ENCODE measurements around the gene MTM1.

MTM1 gene

GRCh38 chrX:150683112-150683511 lies 114.7 kb downstream of the MTM1 start:
- DNase-seq: no peak

DNA sequence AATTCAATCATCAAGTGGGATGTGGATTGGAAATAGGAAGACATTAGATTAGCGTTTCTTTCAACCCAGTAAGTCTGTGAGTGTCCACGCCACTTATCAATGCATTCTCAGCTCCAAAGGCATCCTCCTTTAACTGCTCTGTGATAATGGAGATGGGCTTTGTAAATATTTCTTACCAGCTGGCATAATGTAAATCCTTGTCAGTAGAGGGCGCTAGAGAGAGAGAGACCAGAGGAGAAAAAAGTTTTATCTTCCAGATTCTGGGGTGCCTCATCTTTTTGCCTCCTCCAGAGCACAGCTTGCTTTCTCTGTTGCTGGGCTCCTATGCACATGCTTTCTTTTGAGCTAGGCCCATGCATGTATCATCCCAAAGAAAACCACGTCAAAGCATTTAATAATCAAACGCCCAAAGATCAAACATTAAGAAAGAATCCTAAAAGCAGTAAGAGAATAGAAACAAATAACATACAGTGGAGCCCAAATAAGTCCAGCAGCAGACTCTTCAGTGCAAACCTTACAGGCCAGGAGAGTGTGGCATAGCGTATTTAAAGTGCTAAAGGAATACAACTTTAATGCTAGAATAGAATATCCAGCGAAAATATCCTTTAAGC lies 115.2 kb downstream of the MTM1 start:
- peak; percentile 73 for DNase-seq

DNA sequence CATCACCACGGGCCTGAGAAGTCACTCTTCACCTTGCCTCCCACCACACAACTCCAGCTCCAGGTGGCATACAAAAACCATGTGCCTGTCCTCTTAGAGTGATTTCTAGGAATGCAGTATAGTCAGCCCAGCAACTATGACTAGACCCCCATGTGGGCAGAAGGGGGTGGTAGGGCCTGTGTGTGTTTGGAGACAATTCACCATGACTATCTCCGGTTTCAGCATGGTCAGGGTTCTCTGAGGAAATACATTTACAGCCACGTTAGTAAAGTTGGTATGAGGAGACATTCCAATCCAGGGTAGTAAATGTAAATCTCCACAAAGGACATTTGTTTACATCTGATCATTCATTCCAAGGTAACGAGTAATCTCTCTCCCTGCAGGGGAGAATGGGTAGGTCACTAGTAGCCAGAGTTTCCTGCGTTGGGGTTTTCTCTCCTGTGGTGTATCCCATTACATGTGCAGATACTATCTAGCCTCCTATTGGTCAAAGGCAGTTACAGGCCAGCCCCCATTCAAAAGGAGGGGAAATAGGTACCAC lies 120.6 kb downstream of the MTM1 start:
- DNase-seq: no peak

GRCh38 chrX:150690126-150690525 lies 121.7 kb downstream of the MTM1 start:
- DNase-seq: peak; percentile 16

- peak; percentile 10 for DNase-seq
Observed at GRCh38 chrX:150692296-150692695, 123.9 kb downstream of the MTM1 start.

DNA sequence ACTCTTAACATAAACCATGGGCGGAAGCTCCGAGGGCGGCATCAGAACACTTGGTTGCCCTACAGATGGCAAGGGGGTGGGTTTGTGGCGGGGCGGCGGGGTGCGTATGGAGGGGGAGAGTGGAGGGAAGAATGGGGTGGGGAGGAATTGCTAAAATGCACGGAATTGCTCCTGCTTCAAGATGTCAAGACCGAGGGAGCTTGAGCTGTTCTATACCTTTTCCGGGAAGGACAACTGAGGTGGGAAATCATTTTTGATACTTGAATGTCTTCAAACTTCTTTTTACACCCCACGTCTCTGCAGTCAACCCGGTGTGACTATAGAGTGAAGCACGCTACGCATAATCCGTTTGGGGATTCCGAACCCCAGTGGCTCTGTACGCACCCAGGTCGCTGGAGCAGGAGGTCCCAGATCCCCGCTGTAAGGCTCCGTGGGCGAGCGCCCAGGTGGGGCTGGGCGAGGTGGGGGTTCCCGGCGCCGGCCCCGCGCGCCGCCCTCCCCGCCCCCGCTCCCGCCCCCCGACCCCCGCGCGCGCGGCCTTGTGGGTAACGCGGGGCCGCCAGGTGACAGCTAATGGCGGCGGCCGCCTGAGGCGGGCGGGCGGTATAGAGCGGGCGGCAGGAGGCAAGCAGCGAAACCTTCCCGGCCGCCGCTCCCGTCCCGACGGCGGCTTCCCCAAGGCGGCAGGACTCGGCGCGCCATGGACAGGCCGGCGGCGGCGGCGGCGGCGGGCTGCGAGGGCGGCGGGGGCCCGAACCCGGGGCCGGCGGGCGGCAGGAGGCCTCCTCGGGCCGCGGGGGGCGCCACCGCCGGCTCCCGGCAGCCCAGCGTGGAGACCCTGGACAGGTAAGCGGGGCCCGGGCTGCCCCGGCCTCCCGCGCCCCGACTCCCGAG lies 124.7 kb downstream of the MTM1 start, which contains the start of gene MTMR1:
TSS of gene MTMR1 (plus strand) at position 566 of the 894 bp plus-strand sequence. CDS start at position 701, 135 bp downstream.
- DNase-seq: peak; percentile 51

DNA sequence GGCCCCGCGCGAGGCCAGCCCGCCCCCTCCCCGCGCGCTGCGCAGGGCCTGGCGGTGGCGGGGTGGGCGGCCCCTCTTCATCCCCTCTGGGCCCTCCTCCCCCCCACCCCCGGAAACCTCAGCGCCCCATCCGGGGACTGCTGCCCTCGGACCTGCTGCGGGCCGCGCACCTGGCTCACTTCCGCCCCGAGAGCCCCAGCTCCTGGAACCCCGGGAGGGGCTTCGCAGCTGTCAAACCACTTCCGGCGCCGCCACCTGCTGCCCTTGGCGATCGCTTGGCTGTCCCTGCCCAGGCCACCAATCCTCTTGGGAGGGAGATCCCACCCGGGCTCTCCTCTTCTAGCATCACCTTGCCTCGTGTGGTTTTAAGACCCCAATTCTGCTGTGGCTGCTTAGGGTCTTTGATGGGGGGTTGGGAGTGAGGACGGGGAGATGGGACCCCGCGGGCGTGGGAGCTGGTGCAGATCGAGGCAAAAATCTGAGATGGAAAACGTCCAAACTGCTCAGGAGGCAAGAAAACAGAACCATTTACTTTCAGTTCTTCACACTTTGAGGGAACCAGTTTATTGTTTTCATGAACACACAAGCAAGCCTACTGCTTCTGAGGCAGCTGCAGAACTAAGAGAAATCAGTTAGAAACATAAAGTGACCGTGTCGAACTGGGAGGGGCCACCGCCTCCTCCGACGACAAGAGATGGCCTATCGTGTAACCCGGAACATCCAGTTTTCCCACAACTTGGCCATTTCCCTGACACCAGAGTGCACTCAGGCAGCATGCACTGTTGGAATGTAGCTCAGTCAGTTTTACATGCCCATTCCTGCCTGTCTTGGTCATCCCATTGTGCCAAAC lies 125.5 kb downstream of the MTM1 start:
- DNase-seq: peak; percentile 81

DNA sequence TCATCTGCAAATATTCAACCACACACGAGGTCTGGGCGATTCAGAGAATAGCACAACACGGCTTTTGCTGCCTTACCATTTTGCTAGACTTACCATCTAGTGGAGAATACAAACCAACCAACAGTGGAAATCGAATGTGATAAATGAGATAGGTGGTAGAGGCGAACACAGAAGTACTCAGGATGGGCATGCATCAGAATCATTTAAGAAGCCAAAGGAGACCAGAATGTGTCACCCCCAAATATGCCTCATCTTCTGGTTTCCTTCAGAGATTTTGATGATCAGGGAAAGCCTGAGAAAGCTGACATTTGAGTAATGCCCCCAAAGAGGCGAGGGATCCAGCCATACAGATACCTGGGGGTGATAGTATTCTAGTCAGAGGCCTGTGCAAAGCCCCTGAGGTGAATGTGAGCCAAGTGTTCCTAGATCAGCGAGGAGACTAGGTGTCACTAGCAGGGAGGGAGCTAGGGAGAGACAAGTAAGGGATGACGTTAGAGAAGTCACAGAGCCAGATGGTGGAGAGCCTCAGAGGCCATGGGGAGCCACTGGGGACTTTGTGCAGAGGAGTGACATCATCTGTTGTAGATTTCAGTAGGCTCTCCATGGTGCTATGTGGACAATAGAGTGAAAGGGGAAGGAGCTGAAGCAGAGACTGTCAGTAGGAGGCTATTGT lies 126.5 kb downstream of the MTM1 start:
- DNase-seq: peak; percentile 38

- peak; percentile 28 for DNase-seq
Observed at GRCh38 chrX:150696331-150696730, 127.9 kb downstream of the MTM1 start.

DNA sequence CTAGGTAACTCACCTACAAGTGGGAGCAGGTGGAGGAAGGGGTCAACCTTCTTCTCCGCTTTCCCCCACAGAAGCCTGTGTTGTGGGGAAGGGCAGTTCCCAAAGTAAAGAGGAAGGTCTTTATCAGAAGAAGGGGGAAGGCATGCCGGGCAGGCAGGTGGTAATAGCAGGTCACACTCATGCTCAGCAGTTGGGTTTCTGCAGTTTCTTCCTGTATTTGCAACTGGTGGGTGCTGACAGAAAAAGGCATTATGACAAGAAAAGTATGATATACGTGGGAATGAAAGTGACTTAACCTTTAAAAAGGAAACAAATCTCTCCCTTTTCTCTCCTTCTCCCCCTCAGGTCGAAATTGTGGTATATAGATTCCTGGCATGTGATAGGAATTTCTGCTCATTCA lies 128.4 kb downstream of the MTM1 start:
- no peak for DNase-seq

GRCh38 chrX:150697641-150698040 lies 129.2 kb downstream of the MTM1 start:
- no peak for DNase-seq

- DNase-seq: no peak
Observed at GRCh38 chrX:150698981-150699380, 130.6 kb downstream of the MTM1 start.

DNA sequence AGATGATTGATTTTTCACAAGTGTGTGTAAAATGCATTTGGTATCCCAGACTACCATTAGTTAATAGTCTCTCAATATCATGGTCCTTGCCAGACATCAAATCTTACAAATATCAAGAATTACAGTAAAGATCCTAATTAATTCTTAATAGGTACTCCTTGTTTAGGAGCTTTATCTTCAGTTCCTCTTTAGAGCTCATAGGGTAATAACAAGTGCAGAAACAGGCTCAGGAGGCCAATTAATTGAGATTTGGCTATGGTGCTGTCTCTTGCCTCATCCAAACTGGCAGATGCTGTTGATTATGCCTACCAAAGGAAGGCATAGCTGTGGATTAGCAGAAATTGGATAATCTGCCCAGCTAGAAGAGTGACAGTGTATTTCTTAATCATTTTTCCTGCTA lies 131.7 kb downstream of the MTM1 start:
- DNase-seq: no peak

GRCh38 chrX:150701377-150701776 lies 133.0 kb downstream of the MTM1 start:
- no peak for DNase-seq

DNA sequence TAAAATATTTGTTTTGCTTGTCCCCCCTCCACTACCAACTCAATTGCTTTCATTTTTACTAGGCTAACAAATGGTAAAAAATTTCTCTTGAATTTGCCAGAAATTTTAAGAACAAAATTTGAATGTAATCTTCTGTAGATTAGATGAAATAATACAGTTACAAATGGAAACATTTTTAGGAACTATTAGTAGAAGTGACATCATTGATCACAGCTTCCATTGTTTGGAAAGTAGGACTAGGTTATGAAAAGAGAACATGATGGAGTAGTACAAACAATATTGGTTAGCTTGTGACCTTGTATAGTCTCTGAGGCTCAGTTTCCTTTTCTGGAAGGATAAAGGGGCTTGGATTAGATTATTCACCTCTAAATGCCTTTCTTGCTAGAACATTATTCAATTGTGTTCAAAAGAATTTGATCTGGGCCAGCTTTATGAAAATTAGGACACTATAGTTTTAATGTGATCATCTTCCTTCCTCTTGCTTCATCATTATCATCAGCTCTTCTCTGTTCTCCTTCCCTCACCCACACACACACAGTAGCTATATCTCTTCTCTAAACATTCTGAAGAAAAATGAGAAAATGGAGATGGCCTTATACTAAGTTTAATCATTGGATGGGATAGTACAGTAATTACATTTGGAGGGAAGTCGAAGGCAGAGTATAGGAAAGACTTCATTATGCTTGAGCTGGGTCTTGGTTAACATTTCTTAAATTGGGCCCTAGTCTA lies 134.7 kb downstream of the MTM1 start:
- DNase-seq: no peak

DNA sequence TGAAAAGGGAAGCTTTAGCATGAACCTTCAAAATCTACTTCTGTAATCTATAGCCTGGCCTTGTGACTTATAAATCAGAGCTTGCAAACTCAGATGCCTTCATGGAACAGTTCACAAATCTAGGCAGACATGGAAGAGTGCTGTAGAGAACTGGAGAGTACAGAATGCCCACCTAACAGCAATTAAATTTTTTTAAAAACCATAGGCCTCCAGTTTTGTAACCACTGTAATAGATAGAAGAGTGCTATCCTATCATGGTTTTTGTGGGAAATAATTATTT lies 135.2 kb downstream of the MTM1 start:
- no peak for DNase-seq

DNA sequence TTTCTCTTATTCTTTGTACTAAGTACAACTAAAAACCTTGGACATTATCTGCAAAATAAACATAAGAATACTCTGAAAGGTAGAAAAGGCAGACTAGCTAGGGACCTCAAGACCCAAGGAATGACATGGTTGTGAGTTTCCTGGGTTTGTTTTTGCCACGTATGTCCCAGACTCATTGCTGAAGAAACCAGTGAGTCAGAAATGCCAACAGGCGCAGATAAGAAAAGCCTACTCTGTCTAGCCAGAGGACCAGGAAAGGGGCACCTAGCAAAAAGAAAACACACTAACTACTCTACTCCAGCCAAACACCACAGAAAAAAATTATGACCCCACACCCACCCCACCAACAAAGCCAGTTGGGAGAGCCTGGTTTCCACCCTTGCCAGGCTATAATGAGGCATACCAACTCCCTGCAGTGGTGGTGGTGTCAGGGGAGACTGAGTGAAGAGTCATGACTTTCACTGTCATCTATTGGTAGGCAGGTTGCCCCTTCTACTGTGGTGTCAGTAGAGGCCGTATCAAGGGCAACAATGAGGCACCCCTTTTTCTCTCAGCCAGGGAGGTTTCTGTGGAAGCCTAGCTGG lies 135.7 kb downstream of the MTM1 start:
- DNase-seq: peak; percentile 49

DNA sequence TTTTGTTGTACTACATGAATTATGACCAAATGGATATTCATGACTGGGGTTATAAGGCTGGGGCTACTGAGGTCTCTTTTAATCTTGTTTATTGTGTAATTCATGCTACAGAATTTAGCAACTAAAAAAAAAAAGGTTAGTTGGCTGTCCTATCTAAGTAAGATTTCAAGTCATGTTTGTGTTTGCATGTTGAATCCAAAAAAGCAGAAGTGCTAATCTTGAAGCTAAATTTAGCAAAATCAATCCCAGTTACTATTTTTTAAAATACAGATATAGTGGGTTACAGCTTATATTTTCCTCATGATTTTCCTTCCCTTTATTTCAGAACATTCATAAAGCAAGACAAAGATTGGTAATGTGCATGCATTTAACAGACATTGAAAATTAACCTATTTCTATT lies 144.2 kb downstream of the MTM1 start:
- DNase-seq: no peak

DNA sequence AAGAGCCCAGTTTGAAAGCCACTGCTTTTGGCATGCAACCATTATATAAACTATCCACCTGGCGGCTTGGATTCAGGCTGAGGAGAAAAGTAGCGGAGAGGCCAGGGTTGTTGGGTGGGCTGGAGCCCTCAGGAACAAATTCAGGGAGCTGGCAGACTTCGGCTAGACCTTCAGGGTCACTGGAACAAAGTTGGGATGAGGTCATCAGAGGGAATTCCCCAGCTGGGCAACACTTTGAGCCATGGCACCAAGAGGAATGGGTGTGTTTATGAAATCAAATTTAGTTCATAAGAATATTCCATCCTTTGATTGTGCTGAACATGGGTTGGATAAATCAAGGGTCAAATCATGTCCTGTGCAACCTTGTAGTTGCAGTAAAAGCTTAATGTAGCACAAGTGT lies 146.8 kb downstream of the MTM1 start:
- no peak for DNase-seq

GRCh38 chrX:150719621-150720020 lies 151.2 kb downstream of the MTM1 start:
- no peak for DNase-seq

All from activated CD4-positive, alpha-beta T cell treated with anti-CD3 and anti-CD28 coated beads, Interleukin-2, Interleukin-6, amounts not matched to agents 100 ng/mL and 50 ng/mL, durations not matched to agents 16 hours and 8 hours (primary cell).